HG03378 (cell line): ENCODE measurements around the gene NDUFS2.

Experiments used
- ATAC-seq: cut with Tn5 transposase; IDR thresholded peaks from one replicate; pipeline ENCODE4 v1.9.1; 2021; ENCODE audit warnings: mild to moderate bottlenecking, moderate library complexity; ENCODE audit not compliant: unreplicated experiment

The NDUFS2 gene

GRCh38 chr1:161201836-161202712 lies at the start of gene NDUFS2:
Gene NDUFS2 (plus strand): TSS chr1:161202367. CDS start chr1:161202386, 19 bp downstream.
- ATAC-seq = peak; percentile 86

GRCh38 chr1:161153176-161153575 lies 49.0 kb upstream of the NDUFS2 start:
- ATAC-seq = no peak

- peak; percentile 62 for ATAC-seq
Observed at GRCh38 chr1:161153682-161154337, 48.4 kb upstream of the NDUFS2 start, which contains the start of gene UFC1. Gene UFC1 (plus strand): TSS chr1:161153978. CDS start chr1:161153998, 20 bp downstream.

- ATAC-seq = no peak
Observed at GRCh38 chr1:161157867-161158266, 44.3 kb upstream of the NDUFS2 start.

- ATAC-seq = no peak
Observed at GRCh38 chr1:161158316-161159010, 43.7 kb upstream of the NDUFS2 start.

GRCh38 chr1:161159087-161159912 lies 42.9 kb upstream of the NDUFS2 start, which contains the start of gene USP21:
Gene USP21 (plus strand): TSS chr1:161159500. CDS start chr1:161160641, 1,141 bp downstream.
- ATAC-seq = peak; percentile 64

- ATAC-seq = no peak
Observed at GRCh38 chr1:161159913-161160243, 42.3 kb upstream of the NDUFS2 start.

GRCh38 chr1:161160671-161161145 lies 41.5 kb upstream of the NDUFS2 start:
- ATAC-seq = no peak

- ATAC-seq = no peak
Observed at GRCh38 chr1:161161652-161162051, 40.5 kb upstream of the NDUFS2 start.

GRCh38 chr1:161162052-161162451 lies 40.1 kb upstream of the NDUFS2 start:
- ATAC-seq = no peak

- no peak for ATAC-seq
Observed at GRCh38 chr1:161162806-161163205, 39.4 kb upstream of the NDUFS2 start.

GRCh38 chr1:161163793-161164192 lies 38.4 kb upstream of the NDUFS2 start:
- no peak for ATAC-seq

- ATAC-seq = no peak
Observed at GRCh38 chr1:161164901-161165610, 37.1 kb upstream of the NDUFS2 start.

GRCh38 chr1:161165742-161166668 lies 36.2 kb upstream of the NDUFS2 start, which contains the start of gene PPOX:
Gene PPOX (plus strand): TSS chr1:161166426. CDS start chr1:161166848, 422 bp downstream.
- peak; percentile 90 for ATAC-seq

GRCh38 chr1:161166669-161167548 lies 35.3 kb upstream of the NDUFS2 start:
- ATAC-seq = no peak

GRCh38 chr1:161168906-161169305 lies 33.3 kb upstream of the NDUFS2 start:
- ATAC-seq = no peak

- ATAC-seq = no peak
Observed at GRCh38 chr1:161171191-161171590, 31.0 kb upstream of the NDUFS2 start.

- no peak for ATAC-seq
Observed at GRCh38 chr1:161171696-161172095, 30.5 kb upstream of the NDUFS2 start.
